ENCODE results near the gene HABP2.

- TF ChIP-seq CTCF (IDR thresholded peaks at IDR 0.05; ENCODE audit: low read depth, low read length, missing input control) (no peak), GABPA (IDR thresholded peaks at IDR 0.05 in 1 of 2, conservative IDR thresholded peaks at IDR 0.05 in 1 of 2) (no peak), REST (IDR thresholded peaks at IDR 0.05) (no peak), RAD21 (IDR thresholded peaks at IDR 0.05) (no peak), YY1 (IDR thresholded peaks at IDR 0.05) (no peak), JUND (IDR thresholded peaks at IDR 0.05) (no peak), EGR1 (IDR thresholded peaks at IDR 0.05; ENCODE audit: low read depth in 2 of 2) (no peak), TAF1 (conservative IDR thresholded peaks at IDR 0.05) (no peak), SP1 (IDR thresholded peaks at IDR 0.05) (no peak), RXRA (IDR thresholded peaks at IDR 0.05) (no peak)
Measured at GRCh38 chr10:113581092-113581491, 28.2 kb downstream of the HABP2 start.
